H1 (cell line): Measurements from ENCODE around the gene AMHR2.

Source experiments
- EZH2 ChIP-seq: fragments of 200-600 bp; sonication (generic); IDR thresholded peaks from 2 replicates; pipeline ENCODE4 v1.7.1; 2012; ENCODE audit warnings: low read depth, mild to moderate bottlenecking, moderate library complexity, low read length, inconsistent platforms; ENCODE audit not compliant: severe bottlenecking
- HDAC6 ChIP-seq: IDR thresholded peaks from one replicate; pipeline ENCODE4 v1.7.1; 2012; ENCODE audit warnings: low read depth, mild to moderate bottlenecking, inconsistent platforms, low read length, moderate library complexity
- MAFK ChIP-seq: IDR thresholded peaks from 2 replicates; pipeline ENCODE4 v1.6.1; 2012; ENCODE audit warnings: low read depth, mild to moderate bottlenecking, improper control_type of control experiment, low read length
- POLR2A ChIP-seq, 2 experiments: IDR thresholded peaks; 1 replicate in 1 of 2; 2 replicates in 1 of 2; pipeline ENCODE4 v1.6.1; 2011; ENCODE audit warnings: low read depth in 2 of 2, low read length in 2 of 2, mild to moderate bottlenecking in 2 of 2; ENCODE audit errors: control extremely low read depth in 1 of 2
- TF ChIP-seq, protein P1 (sequence below), 3 experiments: IDR thresholded peaks; 1 replicate in 2 of 3; 2 replicates in 1 of 3; pipeline versions ENCODE4 v1.5.1 to v1.6.1; 2011; ENCODE audit warnings: low read length in 3 of 3, mild to moderate bottlenecking in 3 of 3, inconsistent platforms in 2 of 3, low read depth in 1 of 3, moderate library complexity in 1 of 3; ENCODE audit not compliant: insufficient read depth in 1 of 3; ENCODE audit errors: control extremely low read depth in 1 of 3

GRCh38 chr12:53389702-53390101, 34.0 kb upstream of the AMHR2 start:
- no peak for TF ChIP-seq HDAC6
- no peak for TF ChIP-seq MAFK
- TF ChIP-seq, protein P1, sequence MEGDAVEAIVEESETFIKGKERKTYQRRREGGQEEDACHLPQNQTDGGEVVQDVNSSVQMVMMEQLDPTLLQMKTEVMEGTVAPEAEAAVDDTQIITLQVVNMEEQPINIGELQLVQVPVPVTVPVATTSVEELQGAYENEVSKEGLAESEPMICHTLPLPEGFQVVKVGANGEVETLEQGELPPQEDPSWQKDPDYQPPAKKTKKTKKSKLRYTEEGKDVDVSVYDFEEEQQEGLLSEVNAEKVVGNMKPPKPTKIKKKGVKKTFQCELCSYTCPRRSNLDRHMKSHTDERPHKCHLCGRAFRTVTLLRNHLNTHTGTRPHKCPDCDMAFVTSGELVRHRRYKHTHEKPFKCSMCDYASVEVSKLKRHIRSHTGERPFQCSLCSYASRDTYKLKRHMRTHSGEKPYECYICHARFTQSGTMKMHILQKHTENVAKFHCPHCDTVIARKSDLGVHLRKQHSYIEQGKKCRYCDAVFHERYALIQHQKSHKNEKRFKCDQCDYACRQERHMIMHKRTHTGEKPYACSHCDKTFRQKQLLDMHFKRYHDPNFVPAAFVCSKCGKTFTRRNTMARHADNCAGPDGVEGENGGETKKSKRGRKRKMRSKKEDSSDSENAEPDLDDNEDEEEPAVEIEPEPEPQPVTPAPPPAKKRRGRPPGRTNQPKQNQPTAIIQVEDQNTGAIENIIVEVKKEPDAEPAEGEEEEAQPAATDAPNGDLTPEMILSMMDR (IDR thresholded peaks at IDR 0.05; ENCODE audit: control extremely low read depth in 1 of 3, insufficient read depth in 1 of 3, low read depth in 1 of 3, low read length in 3 of 3): no peak
- TF ChIP-seq EZH2: no peak
- TF ChIP-seq POLR2A (IDR thresholded peaks at IDR 0.05; ENCODE audit: control extremely low read depth in 1 of 2, low read depth in 2 of 2, low read length in 2 of 2): no peak
